ENCODE data around the gene ASB11. TPM values are rescaled to one million over a fixed set of nuclear protein-coding genes. Genes with fewer than 3 reads are reported as not detected.

Gene ASB11
- total and polyA plus RNA-seq, 11 donors, result 14.5 to 246 (median 89.5) TPM

DNA sequence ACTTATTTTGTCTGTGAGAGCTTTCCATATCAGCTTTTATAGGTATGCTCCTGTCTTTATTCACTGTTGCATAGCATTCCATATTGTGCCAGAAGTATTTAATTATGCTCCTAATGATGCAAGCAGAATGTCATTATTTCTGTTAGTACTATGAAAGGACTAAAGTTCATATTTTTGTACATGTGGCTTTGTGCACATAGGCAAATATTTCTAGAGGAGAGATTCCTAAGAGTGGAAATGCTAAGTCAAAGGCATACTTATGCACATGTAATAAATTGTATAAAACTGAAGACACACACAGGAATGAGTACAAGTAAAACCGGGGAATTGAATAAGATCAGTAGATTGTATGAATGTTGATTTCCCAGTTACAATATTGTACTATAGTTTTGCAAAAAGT is 43.7 kb downstream of the ASB11 start:
- Histone ChIP-seq H3K27me3 (peaks cover 0 to 9% (median 0%) of the 10 kb centered on the region in 9 donors), H3K36me3 (no peaks in the 10 kb centered on the region), H3K27ac (no peak overlapping the region), H3K4me3 (no peak overlapping the region), H3K9me3 (no peaks in the 10 kb centered on the region), H3K4me1 (no peaks in the 10 kb centered on the region)
- DNase-seq (no peak), ATAC-seq (no peak)
- TF ChIP-seq, protein P1, sequence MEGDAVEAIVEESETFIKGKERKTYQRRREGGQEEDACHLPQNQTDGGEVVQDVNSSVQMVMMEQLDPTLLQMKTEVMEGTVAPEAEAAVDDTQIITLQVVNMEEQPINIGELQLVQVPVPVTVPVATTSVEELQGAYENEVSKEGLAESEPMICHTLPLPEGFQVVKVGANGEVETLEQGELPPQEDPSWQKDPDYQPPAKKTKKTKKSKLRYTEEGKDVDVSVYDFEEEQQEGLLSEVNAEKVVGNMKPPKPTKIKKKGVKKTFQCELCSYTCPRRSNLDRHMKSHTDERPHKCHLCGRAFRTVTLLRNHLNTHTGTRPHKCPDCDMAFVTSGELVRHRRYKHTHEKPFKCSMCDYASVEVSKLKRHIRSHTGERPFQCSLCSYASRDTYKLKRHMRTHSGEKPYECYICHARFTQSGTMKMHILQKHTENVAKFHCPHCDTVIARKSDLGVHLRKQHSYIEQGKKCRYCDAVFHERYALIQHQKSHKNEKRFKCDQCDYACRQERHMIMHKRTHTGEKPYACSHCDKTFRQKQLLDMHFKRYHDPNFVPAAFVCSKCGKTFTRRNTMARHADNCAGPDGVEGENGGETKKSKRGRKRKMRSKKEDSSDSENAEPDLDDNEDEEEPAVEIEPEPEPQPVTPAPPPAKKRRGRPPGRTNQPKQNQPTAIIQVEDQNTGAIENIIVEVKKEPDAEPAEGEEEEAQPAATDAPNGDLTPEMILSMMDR (IDR thresholded peaks at IDR 0.05), result no peak
- no peak for TF ChIP-seq POLR2A (IDR thresholded peaks at IDR 0.05)
- intact Hi-C loops (cut with DNase I), result no loop called here
- 88 to 93% (median 91%) methylated on average over 1 of the region's 1 CpG for WGBS, 4 donors

DNA sequence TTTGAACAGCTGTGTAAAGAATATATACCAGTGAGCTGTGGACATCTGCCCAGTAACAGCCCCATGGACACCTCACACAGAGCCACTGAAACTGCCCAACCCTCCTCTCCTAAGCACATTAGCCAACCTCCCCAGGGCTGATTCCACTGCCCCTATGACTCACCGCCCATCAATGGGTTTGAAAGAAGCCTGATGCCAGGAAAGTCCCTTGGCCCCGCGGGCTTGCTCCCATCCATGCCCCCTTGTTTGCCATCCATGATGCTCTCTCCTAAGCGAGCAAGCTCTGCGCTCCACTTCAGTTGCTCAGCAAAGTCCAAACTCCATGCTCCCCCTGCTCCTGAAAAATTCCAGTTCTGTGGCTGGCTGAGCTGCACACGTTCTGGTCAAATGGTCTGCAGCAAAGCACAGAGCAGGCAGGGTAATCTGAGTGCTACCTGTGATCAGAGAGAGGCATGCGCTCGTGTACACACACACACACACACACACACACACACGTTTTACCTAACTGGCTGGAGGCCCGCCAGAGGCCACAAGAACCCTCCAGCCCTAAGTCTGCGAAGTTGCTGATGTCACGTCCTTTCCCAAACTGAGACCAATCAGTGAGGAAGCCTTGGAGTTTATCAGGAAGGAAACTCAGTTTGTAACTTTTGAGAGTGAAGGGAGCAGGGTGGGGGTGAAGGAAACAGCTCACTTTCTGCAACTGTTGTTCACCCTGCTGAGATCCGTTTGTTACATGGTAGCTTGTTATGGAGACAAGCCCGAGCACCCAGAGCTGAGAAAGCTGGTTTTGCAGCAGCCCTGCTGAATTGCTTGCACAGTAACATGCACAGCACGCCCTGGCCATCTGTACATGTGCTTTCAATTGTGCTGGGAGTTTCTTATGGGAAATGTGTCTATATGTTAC is 45.6 kb downstream of the ASB11 start, which contains the start of gene ASB9:
Gene ASB9, minus strand, starts transcription at position 466 of the 904 bp plus-strand sequence. Its CDS starts 209 bp downstream, at position 257.
- intact Hi-C loops (cut with DNase I), result no loop called here
- H3K27ac ChIP-seq, result peak within 1 kb of the TSS in 5 of 12 donors; percentile 6 to 29 (median 26)
- no peaks in the 10 kb centered on the region for H3K4me1 ChIP-seq
- ATAC-seq (peak; percentile 67 to 86 (median 72)), DNase-seq (peak in 3 of 5 donors; percentile 28 to 41 (median 30))
- no peaks in the 10 kb centered on the region for H3K36me3 ChIP-seq
- TF ChIP-seq, protein P1 (IDR thresholded peaks at IDR 0.05), result no peak
- peak within 1 kb of the TSS in 9 of 12 donors; percentile 12 to 44 (median 27) for H3K4me3 ChIP-seq
- no peaks in the 10 kb centered on the region for H3K9me3 ChIP-seq
- 31 to 63% (median 48%) methylated on average over 13 to 15 of the region's 15 CpGs for WGBS, 4 donors
- H3K27me3 ChIP-seq, result peaks cover 0 to 5% (median 0%) of the 10 kb centered on the region in 9 donors

DNA sequence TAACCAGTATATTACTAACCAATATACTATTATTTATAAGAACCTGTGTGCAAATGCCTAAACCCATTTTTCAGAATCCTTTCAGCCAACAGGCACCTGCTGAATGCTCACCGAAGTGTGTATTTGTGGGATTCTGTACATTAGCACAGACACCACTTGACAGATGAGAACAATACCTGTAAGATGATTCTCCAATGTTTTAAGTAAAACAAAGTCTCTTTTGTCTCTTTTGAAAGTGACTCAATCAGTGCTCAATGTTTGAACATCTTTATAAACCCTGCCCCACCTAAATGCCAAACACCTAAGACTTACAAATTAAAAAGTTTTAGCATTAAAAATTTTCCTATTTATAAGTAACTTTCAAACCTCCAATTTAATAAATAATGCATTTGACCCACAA is 46.3 kb downstream of the ASB11 start:
- Histone ChIP-seq H3K4me3 (peak overlapping the region in 4 of 12 donors; percentile 16 to 38 (median 28)), H3K27ac (peak overlapping the region in 1 of 12 donors; percentile 25), H3K36me3 (no peaks in the 10 kb centered on the region), H3K4me1 (no peaks in the 10 kb centered on the region), H3K27me3 (peaks cover 0 to 3% (median 0%) of the 10 kb centered on the region in 9 donors), H3K9me3 (no peaks in the 10 kb centered on the region)
- intact Hi-C loops (cut with DNase I), result no loop called here
- WGBS, 4 donors, result 84 to 97% (median 95%) methylated on average over 1 of the region's 1 CpG
- ATAC-seq (no peak), DNase-seq (no peak)
- no peak for TF ChIP-seq POLR2A (IDR thresholded peaks at IDR 0.05)
- TF ChIP-seq, protein P1 (IDR thresholded peaks at IDR 0.05), result no peak

DNA sequence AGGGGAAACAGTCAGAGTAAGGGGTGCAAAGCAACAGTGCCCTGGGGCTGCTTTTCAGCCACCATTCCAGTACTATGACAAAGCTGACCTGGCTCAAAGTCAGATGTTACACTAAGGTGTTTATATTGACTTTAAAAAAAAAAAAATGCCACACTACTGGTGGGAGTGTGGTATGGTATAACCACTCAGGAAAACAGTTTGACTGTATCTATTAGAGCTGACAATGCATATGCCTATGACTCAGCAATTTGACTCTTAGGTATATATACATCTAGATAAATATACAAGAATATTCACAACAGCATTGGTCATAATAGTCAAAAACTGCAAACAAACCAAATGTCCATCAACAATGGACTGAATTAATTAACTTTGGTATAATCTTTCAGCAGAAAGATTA is 60.6 kb downstream of the ASB11 start:
- ATAC-seq (no peak), DNase-seq (no peak)
- Histone ChIP-seq H3K4me1 (no peaks in the 10 kb centered on the region), H3K27me3 (peaks cover 0 to 3% (median 0%) of the 10 kb centered on the region in 9 donors), H3K36me3 (no peaks in the 10 kb centered on the region), H3K27ac (no peak overlapping the region), H3K9me3 (no peaks in the 10 kb centered on the region), H3K4me3 (no peak overlapping the region)
- intact Hi-C loops (cut with DNase I), result no loop called here
- TF ChIP-seq, protein P1 (IDR thresholded peaks at IDR 0.05), result no peak
- TF ChIP-seq POLR2A (IDR thresholded peaks at IDR 0.05), result no peak
